HG03280 (cell line): ENCODE measurements around the gene FCGR1A.
A peak's percentile ranks its signal among the peaks of the same experiment; 100 is the strongest.
"Not testable (repeated sequence)": the region's sequence is repeated elsewhere in the genome, so short reads cannot be mapped to it uniquely, and the experiment has no call there.

Experiments
- ATAC-seq: cut with Tn5 transposase; IDR thresholded peaks from one replicate; pipeline ENCODE4 v1.9.1; 2021; ENCODE audit warnings: mild to moderate bottlenecking, moderate library complexity; ENCODE audit not compliant: unreplicated experiment

Gene FCGR1A

DNA sequence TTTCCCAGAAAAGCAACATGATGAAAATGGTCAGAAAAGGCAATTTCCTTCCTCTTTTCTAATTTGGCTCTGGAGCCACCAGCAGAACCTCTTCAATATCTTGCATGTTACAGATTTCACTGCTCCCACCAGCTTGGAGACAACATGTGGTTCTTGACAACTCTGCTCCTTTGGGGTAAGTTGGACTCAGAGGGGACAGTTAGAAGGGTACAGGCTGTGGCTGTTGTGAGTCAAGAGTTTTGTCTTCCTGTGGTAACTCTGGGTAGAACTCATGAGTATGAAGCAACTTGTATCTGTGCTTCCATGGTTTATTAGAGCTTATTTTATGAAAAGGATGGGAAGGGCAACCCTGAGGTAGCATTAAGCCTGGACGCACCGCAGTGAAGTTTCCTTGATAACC, at the start of gene FCGR1A:
TSS of gene FCGR1A (plus strand) at position 95 of the 400 bp plus-strand sequence. CDS start at position 145, 50 bp downstream.
- not testable (repeated sequence) for ATAC-seq

DNA sequence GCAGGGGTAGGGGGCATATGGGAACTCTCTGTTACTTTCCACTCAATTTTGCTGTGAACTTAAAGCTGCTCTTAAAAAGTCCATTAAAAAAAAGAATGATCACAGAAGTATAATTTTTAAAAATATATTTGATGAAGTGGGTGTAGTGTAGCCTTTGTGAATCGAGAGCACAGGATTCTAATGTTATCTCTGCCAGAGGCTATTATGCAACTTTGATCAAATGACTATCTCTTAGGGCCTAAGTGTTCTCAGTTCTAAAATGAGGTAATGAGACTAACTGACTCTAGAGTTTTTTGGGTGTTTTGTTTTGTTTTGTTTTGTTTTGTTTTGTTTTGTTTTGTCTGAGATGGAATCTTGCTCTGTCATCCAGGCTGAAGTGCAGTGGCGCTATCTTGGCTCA, 49.7 kb upstream of the FCGR1A start:
- not testable (repeated sequence) for ATAC-seq

DNA sequence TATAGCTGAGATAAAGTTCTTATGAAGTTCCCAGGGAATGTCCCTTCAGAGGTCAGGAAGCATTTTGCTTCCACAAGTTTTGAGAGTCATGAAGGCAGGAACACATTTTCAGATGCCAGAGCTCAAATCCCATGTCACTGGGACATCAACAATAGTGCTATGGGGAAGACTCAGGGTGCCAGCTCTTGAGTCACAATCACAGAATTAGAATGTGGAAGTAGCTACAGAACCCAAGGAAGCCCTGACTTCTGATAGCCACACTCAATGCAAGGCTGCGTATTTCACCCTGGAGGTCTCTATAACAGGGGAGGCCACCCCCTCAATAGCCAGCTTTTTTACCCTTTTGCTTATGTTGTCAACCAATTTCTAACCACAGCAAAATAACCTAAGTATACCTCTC, 47.8 kb upstream of the FCGR1A start:
- ATAC-seq: not testable (repeated sequence)

DNA sequence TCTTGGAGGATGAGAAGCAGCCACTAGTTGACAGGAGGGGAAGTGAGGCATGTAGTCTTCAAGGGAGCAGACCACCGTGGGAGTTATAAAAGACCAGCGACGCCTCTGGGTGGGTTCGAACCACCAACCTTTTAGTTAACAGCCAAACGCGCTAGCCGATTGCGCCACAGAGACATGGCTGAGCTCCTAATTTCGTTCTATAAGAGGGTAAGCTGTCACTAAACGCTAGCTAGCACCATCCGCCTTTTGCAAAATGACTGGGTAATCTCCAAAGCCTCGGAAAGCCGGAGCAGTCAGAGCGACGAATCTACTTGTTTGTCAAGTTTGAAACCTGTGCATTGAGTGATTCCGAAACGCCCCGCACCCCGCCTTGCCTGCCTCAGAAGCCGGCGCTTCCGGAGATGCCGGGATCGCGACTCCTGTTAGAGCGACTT, 42.3 kb upstream of the FCGR1A start:
- ATAC-seq: not testable (repeated sequence)

DNA sequence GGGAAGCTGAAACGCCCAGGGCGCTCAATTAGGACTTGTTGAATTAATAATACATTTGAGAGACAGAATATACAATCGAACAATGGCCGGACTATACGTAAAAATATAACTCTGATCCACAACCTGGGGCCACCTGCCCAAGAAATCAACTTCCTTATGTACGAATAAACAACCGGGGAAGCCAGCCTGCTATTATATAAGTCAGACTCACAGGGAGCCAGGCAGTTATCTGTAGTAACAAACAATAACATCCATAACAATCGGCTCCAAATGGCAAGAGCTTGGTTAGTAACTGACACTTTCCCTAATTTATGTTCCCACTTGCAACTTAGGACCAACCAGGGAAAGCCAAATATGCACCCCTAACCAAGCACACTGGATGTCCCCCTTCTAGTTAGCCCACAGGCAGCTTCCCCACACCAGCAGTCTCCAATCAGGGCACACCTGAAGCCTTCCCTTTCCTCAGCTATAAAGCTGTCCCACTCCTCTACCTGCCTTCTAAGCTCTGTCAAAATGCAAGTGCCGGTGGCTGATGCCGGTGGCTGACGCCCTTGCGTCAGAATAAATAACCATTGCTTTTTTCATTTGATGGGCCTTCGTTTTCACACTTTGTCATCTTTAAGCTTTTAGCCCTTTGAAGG, 41.8 kb upstream of the FCGR1A start:
- not testable (repeated sequence) for ATAC-seq

DNA sequence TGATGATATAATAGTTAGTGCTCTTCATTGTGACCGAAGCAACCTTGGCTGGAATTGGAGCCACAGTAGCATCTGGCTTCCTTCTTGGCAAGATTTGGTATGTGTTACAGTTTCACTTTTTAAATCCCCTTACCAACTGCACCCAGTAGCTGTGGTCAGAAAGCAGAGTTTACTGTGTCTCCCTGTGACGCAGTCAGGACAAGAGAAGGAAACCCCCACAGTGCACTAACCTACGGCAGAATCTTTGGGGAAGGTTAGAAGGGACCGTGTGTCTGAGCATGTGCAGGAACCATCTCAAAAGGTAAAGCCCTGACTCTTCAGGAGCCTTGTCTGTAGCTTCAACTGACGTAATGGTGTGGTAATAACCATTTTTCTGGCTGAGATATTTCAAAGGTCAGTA, 40.6 kb upstream of the FCGR1A start:
- not testable (repeated sequence) for ATAC-seq

DNA sequence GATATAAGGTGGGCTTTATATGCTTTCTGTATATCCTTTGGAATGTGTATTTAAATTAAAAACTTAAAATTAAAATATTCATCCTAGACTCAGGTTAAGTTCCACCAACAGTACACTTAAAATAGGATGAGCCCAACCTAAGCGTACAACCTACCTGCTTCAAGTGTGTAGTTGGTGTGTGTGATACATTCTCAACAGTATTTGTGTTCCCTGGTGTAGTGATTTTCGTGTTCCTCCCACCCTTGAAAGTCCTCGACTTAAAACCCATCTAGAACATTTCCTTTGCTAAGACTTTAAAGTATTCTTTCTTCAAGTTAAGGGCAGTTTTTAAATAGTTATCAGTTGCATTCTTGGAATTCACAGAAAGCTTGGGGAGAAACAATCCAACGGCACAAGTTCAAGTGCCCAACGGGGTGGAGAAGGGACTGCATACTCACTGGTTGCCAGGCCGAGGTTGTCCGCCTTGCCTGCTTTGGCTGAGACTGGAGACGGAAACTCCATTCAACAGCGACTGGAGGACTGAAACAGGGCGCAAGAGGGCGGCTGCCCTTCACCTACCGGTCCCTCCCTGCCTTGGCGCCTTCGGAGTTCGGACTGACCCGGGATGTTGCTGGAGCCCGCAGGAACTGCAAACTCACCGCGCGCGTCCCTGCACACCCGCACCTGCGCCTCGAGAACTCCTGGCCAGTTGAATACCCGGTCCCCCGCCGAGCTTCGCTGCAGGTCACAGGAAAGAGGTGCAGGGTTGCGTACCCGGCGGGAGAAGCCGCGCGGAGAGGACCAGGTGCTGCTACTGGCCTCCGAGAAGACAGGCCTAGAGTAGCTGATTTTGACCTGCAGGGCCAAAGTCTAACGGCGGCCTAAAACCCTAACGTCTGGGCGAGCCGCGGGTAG, 35.8 kb upstream of the FCGR1A start:
- ATAC-seq: not testable (repeated sequence)

DNA sequence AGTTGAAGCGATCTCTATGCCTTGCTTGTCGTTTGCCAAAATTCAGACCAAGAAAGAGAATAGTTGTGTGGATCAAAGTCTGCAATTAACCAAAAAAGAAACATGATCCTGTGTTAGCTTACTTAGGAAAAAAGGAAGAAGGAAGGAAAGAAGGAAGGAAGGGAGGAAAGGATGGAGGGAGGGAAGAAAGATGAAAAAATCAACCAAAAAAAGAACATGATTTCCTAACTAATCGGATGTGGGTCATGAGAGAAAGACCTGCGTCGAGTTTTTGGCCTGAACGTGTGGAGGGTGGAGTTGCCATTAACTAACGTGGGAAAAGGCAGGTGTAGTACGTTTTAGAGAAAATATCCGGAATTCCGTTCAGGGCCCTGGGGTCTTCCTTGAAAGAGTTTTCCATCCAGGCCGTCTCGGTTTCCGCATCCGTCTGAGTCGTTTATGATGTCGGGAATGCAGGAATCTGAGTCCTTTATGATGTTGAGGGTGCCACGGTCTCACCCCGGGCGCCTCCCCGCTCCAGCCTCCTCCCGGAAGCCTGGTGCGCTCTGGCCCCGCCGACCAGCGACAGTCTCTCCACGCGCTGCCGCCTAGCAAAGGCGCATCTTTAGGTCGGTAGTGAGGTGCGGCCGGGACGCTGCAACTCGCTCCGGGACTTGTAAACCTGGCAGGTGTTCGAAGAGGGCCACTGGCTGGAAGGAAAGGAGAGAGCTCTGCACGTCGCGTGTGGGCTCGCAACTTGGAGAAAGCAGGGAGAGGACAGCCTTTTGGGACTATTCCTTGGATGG, 34.9 kb upstream of the FCGR1A start:
- ATAC-seq: not testable (repeated sequence)

DNA sequence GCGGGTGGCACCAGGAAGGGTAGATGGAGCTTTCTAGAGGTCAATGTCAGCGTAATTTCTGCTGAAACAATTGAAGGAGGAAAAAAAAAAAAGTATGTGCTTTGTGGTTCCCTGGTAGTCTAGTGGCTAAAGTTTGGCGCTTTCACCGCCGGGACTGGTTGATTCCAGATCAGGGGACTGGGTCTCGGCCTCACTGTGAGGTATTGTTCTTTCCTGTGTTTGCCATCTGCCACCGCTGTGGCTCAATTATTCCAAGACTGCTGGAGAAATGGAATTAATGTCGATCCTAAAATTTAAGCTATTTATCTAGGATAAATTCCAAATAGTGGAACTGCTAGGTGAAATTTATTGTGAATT, 34.4 kb upstream of the FCGR1A start:
- not testable (repeated sequence) for ATAC-seq

DNA sequence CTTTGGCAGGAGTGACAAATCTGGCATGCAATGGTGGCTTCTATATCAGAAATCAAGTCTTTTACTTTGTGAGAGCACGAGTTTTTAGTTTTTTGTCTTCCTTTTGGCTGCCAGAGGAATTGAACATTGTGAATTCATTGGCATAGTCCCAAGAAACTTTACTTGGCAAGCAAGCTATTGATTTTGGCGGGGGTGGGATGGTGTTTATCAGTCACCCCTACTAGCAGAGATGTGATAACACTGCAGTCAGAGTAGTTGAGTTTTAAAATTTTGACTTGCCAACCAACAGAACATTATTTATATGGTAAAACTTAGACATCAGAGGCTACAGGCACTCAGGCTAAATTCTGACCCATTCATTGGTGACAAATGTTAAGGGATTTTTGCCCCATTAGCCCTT, 31.9 kb upstream of the FCGR1A start:
- ATAC-seq: not testable (repeated sequence)

DNA sequence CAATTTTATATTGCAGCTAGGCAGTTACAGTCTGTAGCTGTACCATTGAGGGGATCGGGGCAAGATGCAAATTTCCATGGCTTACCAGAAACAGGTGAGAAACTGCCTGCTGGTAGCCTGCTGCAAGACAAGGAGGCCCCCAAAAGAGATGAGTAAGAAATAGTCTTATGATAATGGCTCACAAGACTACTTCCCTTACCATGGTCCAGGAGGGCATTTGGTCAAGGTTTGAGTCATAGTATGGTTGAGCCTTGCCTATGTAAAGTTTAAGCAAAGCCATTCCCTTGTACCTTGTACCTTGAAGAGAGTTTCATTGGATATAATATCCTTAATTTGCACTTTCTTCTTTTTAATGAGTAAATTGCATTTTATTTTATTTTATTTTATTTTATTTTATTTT, 30.3 kb upstream of the FCGR1A start:
- ATAC-seq: not testable (repeated sequence)

DNA sequence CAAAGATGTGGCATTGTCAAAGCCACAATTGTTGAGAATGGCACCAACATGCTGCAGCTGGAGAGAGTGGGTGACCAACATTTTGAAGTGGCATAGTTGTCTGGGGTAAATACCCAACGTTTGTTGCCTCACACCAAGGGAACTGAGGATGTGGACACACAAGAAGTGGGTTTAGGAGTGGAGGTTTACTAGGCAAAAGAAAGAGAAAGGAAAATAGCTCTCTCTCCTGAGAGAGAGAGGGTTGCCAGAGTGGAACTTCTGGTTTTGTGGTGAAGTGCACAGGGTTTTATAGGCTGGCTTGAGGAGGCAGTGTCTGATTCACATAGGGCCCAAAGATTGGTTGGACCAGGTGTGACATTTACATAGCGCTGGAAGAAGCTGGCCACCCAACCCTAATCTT, 29.0 kb upstream of the FCGR1A start:
- ATAC-seq: not testable (repeated sequence)

DNA sequence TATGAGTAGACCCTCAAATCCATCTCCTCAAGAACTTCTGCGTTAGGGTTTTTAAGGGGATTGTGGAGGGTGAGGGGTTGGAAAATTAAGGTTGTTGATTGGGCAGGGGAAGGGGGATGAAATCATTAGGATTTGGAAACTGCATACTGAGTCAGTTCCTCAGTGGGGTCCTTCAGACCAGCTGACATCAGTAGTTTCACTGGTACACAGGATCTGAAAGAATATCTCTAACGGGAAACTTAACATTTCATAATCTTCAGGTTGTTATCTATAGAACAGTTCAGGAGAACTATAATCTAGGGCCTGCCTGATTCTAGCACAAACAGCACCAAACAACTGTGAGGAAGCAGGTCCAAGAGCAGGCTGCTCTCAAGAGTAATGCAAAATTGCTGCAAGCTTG, 27.2 kb upstream of the FCGR1A start:
- ATAC-seq: not testable (repeated sequence)

DNA sequence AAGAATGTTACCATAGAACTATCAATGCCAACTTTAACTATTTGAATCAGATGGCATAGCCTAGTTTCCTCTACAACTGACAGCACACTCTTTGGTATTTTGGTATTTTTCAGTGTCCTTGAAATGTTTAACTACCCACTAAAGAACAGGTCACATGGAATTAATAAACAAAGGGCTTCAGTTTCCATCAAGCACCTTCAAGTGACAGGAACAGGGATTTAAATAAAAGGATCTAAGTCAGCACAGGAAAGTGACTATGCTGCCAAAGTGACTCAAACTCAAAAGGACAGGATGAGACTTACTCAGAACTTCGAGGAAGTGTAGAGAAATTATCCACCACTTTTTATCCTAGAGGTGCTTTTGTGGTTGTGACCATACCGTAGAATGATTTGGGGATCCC, 20.2 kb upstream of the FCGR1A start:
- not testable (repeated sequence) for ATAC-seq

DNA sequence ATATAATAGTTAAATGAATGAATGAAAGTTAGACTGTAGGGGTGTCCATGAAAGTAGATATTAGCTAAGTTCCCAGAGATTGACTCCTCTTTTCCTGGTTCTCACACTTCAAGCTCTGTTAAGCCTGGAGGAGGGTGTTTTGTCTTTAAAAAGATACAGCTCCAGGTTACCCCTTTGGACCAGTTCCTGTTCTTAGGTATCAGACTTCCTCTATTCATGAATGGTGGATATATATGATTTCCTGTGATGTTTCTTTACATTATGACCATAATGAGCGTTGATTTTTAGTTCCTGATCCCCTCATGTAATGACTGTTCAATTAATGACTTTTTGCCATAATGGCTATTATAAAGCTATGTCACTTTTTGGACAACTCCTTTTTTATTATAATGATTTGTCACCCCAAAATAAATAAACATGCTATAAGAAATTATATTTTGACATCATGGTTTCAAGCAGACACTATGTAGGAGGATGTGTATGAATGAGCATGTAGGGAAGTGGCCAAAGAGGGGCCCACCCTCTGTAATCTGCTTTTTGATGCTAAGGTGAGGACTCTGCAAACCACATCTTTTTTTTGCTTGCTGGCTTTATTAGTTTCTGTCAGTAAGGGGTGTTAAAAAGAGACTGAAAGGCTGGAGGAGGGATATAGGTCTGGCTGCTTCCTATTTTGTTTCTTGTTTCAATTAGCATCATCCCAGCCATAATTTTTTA, 18.2 kb upstream of the FCGR1A start:
- ATAC-seq: not testable (repeated sequence)

DNA sequence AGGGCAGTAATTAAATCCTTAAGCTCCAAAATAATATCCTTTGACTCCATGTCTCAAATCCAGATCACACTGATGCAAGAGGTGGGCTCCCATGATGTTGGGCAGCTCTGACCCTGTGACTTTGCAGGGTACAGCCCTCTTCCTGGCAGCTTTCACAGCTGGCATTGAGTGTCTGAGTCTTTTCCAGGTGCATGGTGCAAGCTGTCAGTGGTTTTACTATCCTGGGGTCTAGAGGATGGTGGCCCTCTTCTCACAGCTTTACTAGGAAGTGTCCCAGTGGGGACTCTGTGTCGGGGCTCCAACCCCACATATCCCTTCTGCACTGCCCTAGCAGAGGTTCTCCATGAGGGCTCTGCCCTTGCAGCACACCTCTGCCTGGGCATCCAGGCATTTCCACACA, 16.3 kb upstream of the FCGR1A start:
- not testable (repeated sequence) for ATAC-seq

DNA sequence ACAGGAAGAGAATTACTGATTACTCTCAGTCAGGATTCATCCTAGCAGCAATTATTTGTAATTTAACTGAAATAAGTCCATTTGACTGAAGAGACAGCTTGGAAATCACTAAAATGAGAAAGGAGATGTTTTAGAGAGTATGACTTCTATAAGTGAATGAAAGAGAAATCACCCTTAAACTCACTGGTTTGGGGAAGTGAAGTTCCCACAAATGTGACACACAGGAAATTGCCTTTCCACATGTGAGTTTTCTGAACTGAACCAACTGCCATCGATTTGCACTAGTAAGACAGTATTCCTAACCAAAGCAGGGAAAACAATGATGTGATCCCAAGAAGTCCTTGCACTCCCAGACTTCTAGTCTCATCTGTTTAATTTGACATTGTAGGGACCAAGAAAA, 13.3 kb upstream of the FCGR1A start:
- not testable (repeated sequence) for ATAC-seq

DNA sequence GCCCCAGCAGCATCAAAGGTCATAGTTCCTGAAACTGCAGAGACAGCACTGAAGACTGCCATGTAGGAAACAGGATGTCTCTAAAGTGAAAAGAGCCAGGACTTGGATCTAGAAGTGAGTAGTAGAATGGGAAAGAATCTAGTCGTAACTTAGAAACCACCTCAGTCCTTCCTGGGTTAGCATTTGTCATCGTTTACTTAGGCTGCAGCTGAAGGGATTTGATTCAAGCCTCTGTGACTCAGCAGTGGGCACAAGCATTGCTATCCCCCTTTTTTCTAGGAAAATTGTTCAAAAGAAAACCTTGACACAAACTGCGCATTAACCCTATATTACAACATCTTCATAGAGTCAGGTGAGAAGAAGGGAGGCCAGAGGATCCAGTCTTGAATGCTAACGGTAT, 11.8 kb upstream of the FCGR1A start:
- ATAC-seq: not testable (repeated sequence)

DNA sequence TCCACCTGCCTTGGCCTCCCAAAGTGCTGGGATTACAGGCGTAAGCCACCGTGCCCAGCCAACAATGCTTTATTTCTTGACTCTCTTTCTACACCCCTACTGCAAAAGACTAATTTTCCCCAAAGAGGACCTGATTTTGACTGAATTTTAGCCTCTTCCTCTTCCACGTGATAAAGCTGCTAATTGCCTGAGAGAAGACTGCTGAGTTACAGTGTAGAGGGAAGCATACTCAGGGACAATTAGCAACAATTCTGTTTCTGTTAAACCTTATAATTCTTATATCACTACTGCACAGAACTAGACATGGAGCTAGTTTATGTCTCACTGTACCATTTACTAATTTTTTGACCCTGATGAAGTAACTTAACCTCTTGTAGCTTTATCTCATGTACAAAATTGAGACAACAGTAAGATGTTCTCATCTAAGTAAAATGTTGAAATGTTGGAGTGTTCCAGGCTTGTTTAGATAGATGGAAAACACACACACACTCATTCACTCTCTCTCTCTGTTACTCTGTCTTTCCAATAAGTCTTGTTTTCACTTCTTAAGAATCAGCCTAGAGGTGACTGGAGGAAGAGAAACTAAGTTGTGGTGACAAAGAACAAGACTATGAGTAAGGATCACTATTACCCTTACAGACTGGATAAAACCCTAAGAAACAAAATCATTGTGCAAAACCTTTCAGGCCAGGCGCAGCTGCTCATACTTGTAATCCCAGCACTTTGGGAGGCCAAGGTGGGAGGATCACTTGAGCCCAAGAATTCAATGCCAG, 10.7 kb upstream of the FCGR1A start:
- peak; percentile 66 for ATAC-seq
